Measurements from ENCODE around the gene CRABP2. TPM values are rescaled to one million over a fixed set of nuclear protein-coding genes. Genes with fewer than 3 reads are reported as not detected.

The CRABP2 gene
- total and polyA plus RNA-seq, 2 experiments from 2014 or later, result 45.9 to 137 TPM

- TF ChIP-seq STAT1 (IDR thresholded peaks at IDR 0.05; ENCODE audit: unreplicated experiment) (no peak), ETS1 (IDR thresholded peaks at IDR 0.05) (no peak)
Observed at GRCh38 chr1:156708218-156708661, 2.9 kb upstream of the CRABP2 start (continued).

GRCh38 chr1:156707417-156708217 is 2.2 kb upstream of the CRABP2 start:
- Mint-ChIP-seq H3K4me3 (peak overlapping the region; percentile 83), H3K9me3 (no peaks in the 10 kb centered on the region), H3K4me1 (peaks cover 72% of the 10 kb centered on the region), H3K27ac (peak overlapping the region; percentile 97), H3K27me3 (ENCODE audit: insufficient read depth, low read depth, poor library complexity) (peaks cover 28% of the 10 kb centered on the region), H3K36me3 (ENCODE audit: low read depth) (peaks cover 5% of the 10 kb centered on the region; the same call in 2 of the 3 replicates)
- Histone ChIP-seq H3K79me2 (replicated peaks; ENCODE audit: insufficient read depth) (peaks cover 13% of the 10 kb centered on the region), H3K4me1 (ENCODE audit: insufficient read depth) (peaks cover 75% of the 10 kb centered on the region), H3K36me3 (ENCODE audit: insufficient read depth) (no peaks in the 10 kb centered on the region), H3K27ac (ENCODE audit: low read depth) (peak overlapping the region; percentile 98), H3K4me2 (peak overlapping the region; percentile 92), H3K27me3 (ENCODE audit: insufficient read depth) (peaks cover 30% of the 10 kb centered on the region), H3K4me3 (peak overlapping the region; percentile 67), H2AFZ (no peak overlapping the region), H3F3A (replicated peaks; ENCODE audit: low read depth) (peaks cover 33% of the 10 kb centered on the region), H3K9me2 (ENCODE audit: insufficient read depth) (no peaks in the 10 kb centered on the region), H4K20me1 (replicated peaks; ENCODE audit: insufficient read depth) (no peaks in the 10 kb centered on the region; the same call in 1 of the 2 replicates)
- peak; percentile 78 for DNase-seq (ENCODE audit: low spot score)
- ATAC-seq, result peak; percentile 11
- peak; percentile 15; the same call in 1 of the 2 replicates for TF ChIP-seq ETS1 (IDR thresholded peaks at IDR 0.05)
- no peak; the same call in 1 of the 2 replicates for TF ChIP-seq POLR2AphosphoS5 (IDR thresholded peaks at IDR 0.05; ENCODE audit: low read depth)

GRCh38 chr1:156706657-156707416 is 1.5 kb upstream of the CRABP2 start:
- Mint-ChIP-seq H3K27ac (peak overlapping the region; percentile 97), H3K9me3 (no peaks in the 10 kb centered on the region), H3K4me3 (peak overlapping the region; percentile 83), H3K36me3 (ENCODE audit: low read depth) (peaks cover 5% of the 10 kb centered on the region; the same call in 2 of the 3 replicates), H3K4me1 (peaks cover 66% of the 10 kb centered on the region), H3K27me3 (ENCODE audit: insufficient read depth, low read depth, poor library complexity) (peaks cover 26% of the 10 kb centered on the region)
- Histone ChIP-seq H3K4me3 (peak overlapping the region; percentile 67), H3K36me3 (ENCODE audit: insufficient read depth) (no peaks in the 10 kb centered on the region), H3K4me2 (peak overlapping the region; percentile 92), H2AFZ (peak overlapping the region; percentile 87), H3K27me3 (ENCODE audit: insufficient read depth) (peaks cover 30% of the 10 kb centered on the region), H3K4me1 (ENCODE audit: insufficient read depth) (peaks cover 67% of the 10 kb centered on the region), H4K20me1 (replicated peaks; ENCODE audit: insufficient read depth) (no peaks in the 10 kb centered on the region; the same call in 1 of the 2 replicates), H3K27ac (ENCODE audit: low read depth) (peak overlapping the region; percentile 98), H3F3A (replicated peaks; ENCODE audit: low read depth) (peaks cover 33% of the 10 kb centered on the region), H3K79me2 (replicated peaks; ENCODE audit: insufficient read depth) (peaks cover 13% of the 10 kb centered on the region), H3K9me2 (ENCODE audit: insufficient read depth) (no peaks in the 10 kb centered on the region)
- ATAC-seq (peak; percentile 9), DNase-seq (ENCODE audit: low spot score) (peak; percentile 81)
- TF ChIP-seq ZNF462 (CRISPR knock-in tag; IDR thresholded peaks at IDR 0.05) (no peak), ZNF114 (CRISPR knock-in tag; IDR thresholded peaks at IDR 0.05) (no peak), ZNF331 (CRISPR knock-in tag; IDR thresholded peaks at IDR 0.05; ENCODE audit: low read depth) (no peak), CREB1 (CRISPR knock-in tag; IDR thresholded peaks at IDR 0.05; ENCODE audit: low read depth) (no peak), STAT1 (IDR thresholded peaks at IDR 0.05; ENCODE audit: unreplicated experiment) (no peak), NANOG (IDR thresholded peaks at IDR 0.05; ENCODE audit: borderline replicate concordance) (no peak)
